Mucosa of descending colon (tissue), 3 donors: ENCODE measurements around the gene ZDHHC19. TPM values are rescaled to one million over a fixed set of nuclear protein-coding genes. Genes with fewer than 3 reads are reported as not detected.
"Not testable (repeated sequence)": the region's sequence is repeated elsewhere in the genome, so short reads cannot be mapped to it uniquely, and the experiment has no call there.

ENCODE experiments used
- ATAC-seq: fragments of 200-7000 bp; cut with Tn5 transposase; one replicate; pipeline ENCODE4 v1.9.1; 2020; ENCODE audit warnings: mild to moderate bottlenecking, moderate library complexity
- DNase-seq, 3 donors: peaks; one replicate each; pipeline ENCODE4 v3.0.0-alpha.2; 2020
- H3K36me3 ChIP-seq: fragments of 200-600 bp; one replicate; pipeline ENCODE4 v1.8.0; 2021; ENCODE audit warnings: low read depth, mild to moderate bottlenecking
- H3K4me1 ChIP-seq: fragments of 200-600 bp; one replicate; pipeline ENCODE4 v1.8.0; 2021; ENCODE audit warnings: low read depth, mild to moderate bottlenecking
- H3K4me3 ChIP-seq: fragments of 200-600 bp; one replicate; pipeline ENCODE4 v1.8.0; 2021; ENCODE audit warnings: mild to moderate bottlenecking
- H3K9me3 ChIP-seq: fragments of 200-600 bp; one replicate; pipeline ENCODE4 v1.8.0; 2021; ENCODE audit warnings: mild to moderate bottlenecking
- intact Hi-C, 2 donors: fragments of 100-400 bp; cut with DNase I in 1 of 2; cut with micrococcal nuclease in 1 of 2; formaldehyde crosslinking; loops; one replicate each; pipeline versions ENCODE4 v1.11.0 to v1.11.1; 2022; cut with DNase I, micrococcal nuclease
- total RNA-seq, 3 donors: library from RNA; stranded (reverse); fragmentation: NEBNext Ultra II Directional in 2 of 3; extraction: Animal tissue kit (Norgen Biotek cat#: 25700) in 2 of 3; gene quantifications; one replicate each; pipeline versions ENCODE4 v1.2.1 to v1.2.4, GENCODE V29; 2021 to 2023
- TF ChIP-seq, protein P1 (sequence below): fragments of 200-600 bp; IDR thresholded peaks from one replicate; pipeline ENCODE4 v1.8.0; 2022; ENCODE audit warnings: antibody characterized with exemption, mild to moderate bottlenecking
- donor health status: DM: no; HTN: no; CAD: no; lungs with moderate emphysema.
- donor health status: DM: no; HTN: no; CAD: no.
- donor health status: DM: no; HTN: yes; CAD: no.

The ZDHHC19 gene
- total RNA-seq, 3 donors from 2014 or later = not detected

DNA sequence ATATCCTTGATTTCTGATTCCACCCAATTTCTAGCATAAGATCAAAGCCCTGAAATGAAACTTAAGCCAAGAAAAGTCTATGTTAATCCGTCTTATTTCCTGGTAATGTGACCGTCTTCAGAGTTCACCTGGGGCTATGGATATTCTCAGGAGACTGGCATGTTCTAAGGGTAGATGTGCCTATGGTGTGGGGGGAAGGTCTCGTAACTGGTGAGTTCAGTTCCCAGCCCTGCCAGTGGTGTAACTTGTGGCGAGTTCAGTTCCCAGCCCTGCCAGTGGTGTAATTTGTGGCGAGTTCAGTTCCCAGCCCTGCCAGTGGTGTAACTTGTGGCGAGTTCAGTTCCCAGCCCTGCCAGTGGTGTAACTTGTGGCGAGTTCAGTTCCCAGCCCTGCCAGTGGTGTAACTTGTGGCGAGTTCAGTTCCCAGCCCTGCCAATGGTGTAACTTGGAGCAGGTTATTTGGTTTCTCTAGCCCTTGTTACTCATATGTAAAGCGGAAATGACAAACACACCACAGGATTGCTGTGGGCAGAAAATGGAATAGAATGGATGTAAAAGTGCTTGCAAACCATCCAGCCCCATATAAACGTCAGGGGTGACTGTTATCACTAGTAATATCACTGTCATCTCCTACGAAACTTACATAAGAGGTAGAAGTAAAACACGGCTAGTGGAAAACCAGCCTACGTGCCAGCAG lies 35.6 kb upstream of the ZDHHC19 start:
- Histone ChIP-seq H3K9me3 (no peaks in the 10 kb centered on the region), H3K4me1 (no peaks in the 10 kb centered on the region), H3K4me3 (no peak overlapping the region), H3K36me3 (peaks cover 2% of the 10 kb centered on the region)
- DNase-seq = no peak
- TF ChIP-seq, protein P1, sequence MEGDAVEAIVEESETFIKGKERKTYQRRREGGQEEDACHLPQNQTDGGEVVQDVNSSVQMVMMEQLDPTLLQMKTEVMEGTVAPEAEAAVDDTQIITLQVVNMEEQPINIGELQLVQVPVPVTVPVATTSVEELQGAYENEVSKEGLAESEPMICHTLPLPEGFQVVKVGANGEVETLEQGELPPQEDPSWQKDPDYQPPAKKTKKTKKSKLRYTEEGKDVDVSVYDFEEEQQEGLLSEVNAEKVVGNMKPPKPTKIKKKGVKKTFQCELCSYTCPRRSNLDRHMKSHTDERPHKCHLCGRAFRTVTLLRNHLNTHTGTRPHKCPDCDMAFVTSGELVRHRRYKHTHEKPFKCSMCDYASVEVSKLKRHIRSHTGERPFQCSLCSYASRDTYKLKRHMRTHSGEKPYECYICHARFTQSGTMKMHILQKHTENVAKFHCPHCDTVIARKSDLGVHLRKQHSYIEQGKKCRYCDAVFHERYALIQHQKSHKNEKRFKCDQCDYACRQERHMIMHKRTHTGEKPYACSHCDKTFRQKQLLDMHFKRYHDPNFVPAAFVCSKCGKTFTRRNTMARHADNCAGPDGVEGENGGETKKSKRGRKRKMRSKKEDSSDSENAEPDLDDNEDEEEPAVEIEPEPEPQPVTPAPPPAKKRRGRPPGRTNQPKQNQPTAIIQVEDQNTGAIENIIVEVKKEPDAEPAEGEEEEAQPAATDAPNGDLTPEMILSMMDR = no peak
- intact Hi-C loops = no loop called here
- no peak for ATAC-seq

DNA sequence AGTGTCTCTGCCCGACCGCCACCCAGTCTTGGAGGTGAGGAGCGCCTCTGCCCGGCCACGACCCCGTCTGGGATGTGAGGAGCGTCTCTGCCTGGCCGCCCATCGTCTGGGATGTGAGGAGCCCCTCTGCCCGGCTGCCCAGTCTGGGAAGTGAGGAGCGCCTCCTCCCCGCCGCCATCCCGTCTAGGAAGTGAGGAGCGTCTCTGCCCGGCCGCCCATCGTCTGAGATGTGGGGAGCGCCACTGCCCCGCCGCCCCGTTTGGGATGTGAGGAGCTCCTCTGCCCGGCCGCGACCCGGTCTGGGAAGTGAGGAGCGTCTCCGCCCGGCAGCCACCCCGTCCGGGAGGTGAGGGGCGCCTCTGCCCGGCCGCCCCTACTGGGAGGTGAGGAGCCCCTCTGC lies 33.0 kb upstream of the ZDHHC19 start:
- H3K36me3 ChIP-seq, H3K4me3 ChIP-seq, intact Hi-C loops, DNase-seq, H3K4me1 ChIP-seq, H3K9me3 ChIP-seq, ATAC-seq: not testable (repeated sequence)

GRCh38 chr3:196241704-196242103 lies 30.5 kb upstream of the ZDHHC19 start:
- Histone ChIP-seq H3K9me3 (no peaks in the 10 kb centered on the region), H3K4me1 (no peaks in the 10 kb centered on the region), H3K36me3 (peaks cover 2% of the 10 kb centered on the region), H3K4me3 (no peak overlapping the region)
- DNase-seq (no peak), ATAC-seq (no peak)
- intact Hi-C loops = no loop called here
- TF ChIP-seq, protein P1 = no peak

DNA sequence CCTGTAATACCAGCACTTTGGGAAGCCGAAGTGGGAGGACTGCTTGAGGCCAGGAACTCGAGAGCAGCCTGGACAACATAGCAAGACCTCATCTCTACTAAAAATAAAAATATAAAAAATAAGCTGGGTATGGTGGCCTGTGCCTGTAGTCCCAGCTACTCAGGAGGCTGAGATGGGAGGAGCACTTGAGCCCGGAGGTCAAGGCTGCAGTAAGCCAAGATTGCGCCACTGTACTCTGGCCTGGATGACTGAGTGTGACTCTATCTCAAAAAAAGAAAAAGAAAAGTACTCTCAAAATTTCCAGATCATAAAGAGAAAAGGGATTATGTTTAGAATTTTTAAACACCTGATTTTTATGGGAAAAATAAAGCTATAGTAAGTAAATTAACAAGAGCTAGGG lies 29.2 kb upstream of the ZDHHC19 start:
- peaks cover 2% of the 10 kb centered on the region for H3K36me3 ChIP-seq
- no peaks in the 10 kb centered on the region for H3K9me3 ChIP-seq
- DNase-seq (no peak), ATAC-seq (no peak)
- TF ChIP-seq, protein P1 = no peak
- no peaks in the 10 kb centered on the region for H3K4me1 ChIP-seq
- H3K4me3 ChIP-seq = no peak overlapping the region
- intact Hi-C loops = no loop called here

DNA sequence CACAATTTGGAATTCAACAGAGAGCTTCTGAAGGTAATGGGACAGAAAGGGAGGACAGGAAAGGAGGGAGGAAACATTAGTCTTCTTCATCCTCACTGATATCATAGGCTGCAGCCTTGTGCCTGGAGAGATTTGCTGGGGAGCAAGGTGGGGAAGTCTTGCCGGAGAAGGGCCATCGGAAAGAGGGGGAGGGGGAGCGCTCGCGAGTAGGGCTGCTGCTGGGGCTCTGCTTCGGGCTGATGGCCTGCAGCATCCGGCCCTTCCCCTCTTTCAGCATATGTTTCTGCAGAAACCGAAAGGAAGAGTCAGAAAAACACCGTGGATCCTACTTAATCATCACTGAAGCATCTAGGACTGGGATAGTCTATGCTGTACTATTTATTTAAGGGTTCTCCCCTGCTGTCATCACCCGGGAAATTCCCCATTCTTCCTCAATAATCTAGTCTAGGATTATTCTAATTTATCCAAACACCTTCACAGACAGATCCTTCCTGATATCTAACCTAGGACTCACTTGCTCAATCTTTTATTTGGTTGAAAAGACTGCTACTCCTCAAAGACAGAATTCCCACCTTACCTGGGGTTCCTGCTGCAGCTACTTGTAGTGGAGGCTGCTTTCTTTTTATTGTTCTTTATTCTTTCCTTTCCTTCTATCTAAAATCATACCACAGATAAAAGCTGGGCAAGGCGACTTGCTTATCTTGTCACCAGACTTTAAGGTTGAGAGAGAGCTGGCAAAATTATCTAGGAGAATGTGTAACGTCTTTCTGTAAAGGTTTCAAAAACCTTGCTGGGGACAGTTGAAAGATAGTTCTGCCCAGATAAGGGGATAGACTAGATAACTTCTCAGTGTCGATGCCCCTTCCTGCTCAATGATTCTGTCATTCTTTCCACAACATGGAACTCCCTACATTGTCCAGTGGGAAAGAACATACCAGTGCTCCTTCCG lies 27.7 kb upstream of the ZDHHC19 start:
- Histone ChIP-seq H3K36me3 (peaks cover 2% of the 10 kb centered on the region), H3K4me1 (no peaks in the 10 kb centered on the region), H3K9me3 (no peaks in the 10 kb centered on the region), H3K4me3 (no peak overlapping the region)
- TF ChIP-seq, protein P1 = no peak
- no peak for ATAC-seq
- no peak for DNase-seq
- intact Hi-C loops = no loop called here

DNA sequence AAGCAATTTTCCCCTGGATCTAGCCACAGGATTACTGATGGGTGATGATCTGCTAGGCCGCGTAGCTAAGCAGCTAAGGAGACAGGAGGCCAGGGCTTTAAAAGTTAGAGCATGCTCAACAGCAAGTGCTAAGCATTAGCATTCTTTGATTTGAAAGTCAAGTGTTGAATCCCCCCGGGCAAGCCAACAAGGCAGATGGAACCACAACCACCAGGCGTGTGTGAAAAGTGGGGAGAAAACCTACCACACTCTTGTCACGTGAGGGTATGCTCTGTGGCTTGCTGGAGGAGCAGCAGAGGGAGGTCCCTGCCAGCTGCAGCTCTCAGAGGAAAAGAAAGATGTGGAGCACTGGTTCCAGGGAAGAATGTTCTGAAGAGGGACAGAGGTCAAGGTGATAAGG lies 26.0 kb upstream of the ZDHHC19 start:
- H3K9me3 ChIP-seq = no peaks in the 10 kb centered on the region
- DNase-seq (no peak), ATAC-seq (no peak)
- intact Hi-C loops = no loop called here
- no peak overlapping the region for H3K4me3 ChIP-seq
- H3K4me1 ChIP-seq = no peaks in the 10 kb centered on the region
- TF ChIP-seq, protein P1 = no peak
- no peaks in the 10 kb centered on the region for H3K36me3 ChIP-seq
